Keratinocyte (primary cell): ENCODE measurements around the gene AGAP1. TPM values are rescaled to one million over a fixed set of nuclear protein-coding genes. Genes with fewer than 3 reads are reported as not detected.

Experiments
- DNase-seq: peaks from one replicate; pipeline ENCODE4 v3.0.0-alpha.2; 2011; ENCODE audit warnings: low read depth, missing footprints, low spot score
- FAIRE-seq: peaks from 2 replicates; lab custom pipeline; 2011; peaks lifted over from hg19 to GRCh38; lab: Jason Lieb, UNC
- H2AFZ ChIP-seq: 2 replicates; pipeline ENCODE4 v1.6.0; 2012; ENCODE audit warnings: low read length, control low read depth, inconsistent platforms; ENCODE audit not compliant: control insufficient read depth
- H3K27ac ChIP-seq: 2 replicates; pipeline ENCODE4 v1.5.1; 2011; ENCODE audit warnings: low read length; ENCODE audit not compliant: control insufficient read depth, insufficient read depth
- H3K27me3 ChIP-seq: 3 replicates; pipeline ENCODE4 v1.6.0; 2011; ENCODE audit warnings: low read length; ENCODE audit not compliant: control insufficient read depth, insufficient read depth; ENCODE audit errors: extremely low read depth
- H3K36me3 ChIP-seq, 2 experiments: 2 replicates in 1 of 2; 3 replicates in 1 of 2; pipeline ENCODE4 v1.5.1; 2011; ENCODE audit warnings: low read length in 2 of 2, mild to moderate bottlenecking in 1 of 2; ENCODE audit not compliant: control insufficient read depth in 2 of 2, insufficient read depth in 2 of 2; ENCODE audit errors: extremely low read depth in 1 of 2
- H3K4me1 ChIP-seq: 3 replicates; pipeline ENCODE4 v1.5.1; 2011; ENCODE audit warnings: low read length; ENCODE audit not compliant: control insufficient read depth, insufficient read depth; ENCODE audit errors: extremely low read depth
- H3K4me2 ChIP-seq: 3 replicates; pipeline ENCODE4 v1.6.0; 2011; ENCODE audit warnings: low read depth, low read length; ENCODE audit not compliant: control insufficient read depth, insufficient read depth; ENCODE audit errors: extremely low read depth
- H3K4me3 ChIP-seq, 3 experiments: fragments of 200-600 bp in 1 of 3; sonication (generic) in 1 of 3; 2 replicates in 2 of 3; 3 replicates in 1 of 3; pipeline ENCODE4 v1.5.1; 2011 to 2016; ENCODE audit warnings: low read length in 3 of 3, mild to moderate bottlenecking in 3 of 3, control low read depth in 2 of 3, inconsistent platforms in 1 of 3, low read depth in 1 of 3, mixed read lengths in 1 of 3, mixed run types in 1 of 3, moderate library complexity in 1 of 3; ENCODE audit not compliant: control insufficient read depth in 2 of 3, insufficient read depth in 2 of 3; ENCODE audit errors: extremely low read depth in 1 of 3
- H3K79me2 ChIP-seq: 2 replicates; pipeline ENCODE4 v1.6.0; 2012; ENCODE audit warnings: low read length; ENCODE audit not compliant: control insufficient read depth, insufficient read depth
- H3K9ac ChIP-seq: 3 replicates; pipeline ENCODE4 v1.6.0; 2011; ENCODE audit warnings: low read length; ENCODE audit not compliant: control insufficient read depth, insufficient read depth; ENCODE audit errors: extremely low read depth
- H3K9me1 ChIP-seq: 3 replicates; pipeline ENCODE4 v1.6.0; 2011; ENCODE audit warnings: low read length; ENCODE audit not compliant: control insufficient read depth, insufficient read depth; ENCODE audit errors: extremely low read depth
- H3K9me3 ChIP-seq: 2 replicates; pipeline ENCODE4 v1.5.1; 2012; ENCODE audit warnings: low read depth, low read length; ENCODE audit not compliant: control insufficient read depth
- H4K20me1 ChIP-seq: 3 replicates; pipeline ENCODE4 v1.6.0; 2011; ENCODE audit warnings: low read length; ENCODE audit not compliant: control insufficient read depth, insufficient read depth; ENCODE audit errors: extremely low read depth
- EZH2 ChIP-seq: IDR thresholded peaks from one replicate; pipeline ENCODE4 v1.6.1; 2012; ENCODE audit warnings: inconsistent platforms, mild to moderate bottlenecking, low read length, moderate library complexity
- dilution Hi-C: fragments of 300-500 bp; cut with MboI; formaldehyde crosslinking; loops from one replicate; pipeline ENCODE4 v1.7.0; 2020; ENCODE audit warnings: low sequenced_read_pairs; ENCODE audit not compliant: extremely low pct_ligation_motif_present
- polyA plus RNA-seq, 5 experiments: library from polyadenylated mRNA; depleted of rRNA in 3 of 5; stranded (reverse) in 3 of 5; stranded (forward) in 1 of 5; unstranded in 1 of 5; fragments of >200 nt; gene quantifications; 1 replicate in 1 of 5; 2 replicates in 3 of 5; 3 replicates in 1 of 5; pipeline versions ENCODE4 v1.2.1 to v1.2.3, GENCODE V29; 2011 to 2012; ENCODE audit warnings: missing spikeins in 2 of 5, low read depth in 1 of 5, low replicate concordance in 1 of 5
- TF ChIP-seq, protein P1 (sequence below), 3 experiments: IDR thresholded peaks in 1 of 3; conservative IDR thresholded peaks in 1 of 3; optimal IDR thresholded peaks in 1 of 3; 2 replicates in 2 of 3; 3 replicates in 1 of 3; pipeline versions ENCODE3 to v1.5.1; 2011; ENCODE audit warnings: low read length in 3 of 3, mild to moderate bottlenecking in 3 of 3, moderate library complexity in 2 of 3, control low read depth in 1 of 3, inconsistent platforms in 1 of 3; ENCODE audit not compliant: insufficient read depth in 2 of 3; ENCODE audit errors: extremely low read depth in 1 of 3

AGAP1 gene
- polyA plus RNA-seq, 1 donor (not counting 4 experiments of a cell fraction or from before 2014, with no cell fraction given): 12.6 TPM

DNA sequence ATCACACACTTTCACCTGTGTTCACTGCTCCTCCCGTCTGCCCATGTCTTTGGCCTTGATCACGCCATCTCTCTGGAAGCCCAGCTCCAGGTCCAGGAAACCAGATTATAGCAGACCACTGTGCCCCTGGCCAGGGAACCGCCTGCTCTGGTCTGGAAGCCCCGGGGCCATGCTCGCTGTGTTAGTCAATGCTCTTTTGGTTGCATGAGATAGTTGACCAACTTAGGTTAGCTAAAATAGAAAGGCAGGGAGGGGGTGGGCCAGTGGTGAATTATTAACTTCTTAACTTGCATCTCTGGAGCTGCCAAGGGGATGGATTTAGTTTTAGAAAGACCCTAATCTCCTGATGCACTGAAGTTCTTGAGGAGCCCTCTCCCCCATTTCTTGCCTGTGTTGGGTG is 232.7 kb downstream of the AGAP1 start:
- no peak overlapping the region for H3K4me2 ChIP-seq
- no peak for FAIRE-seq
- no peaks in the 10 kb centered on the region for H3K27me3 ChIP-seq
- H3K79me2 ChIP-seq: no peaks in the 10 kb centered on the region
- H2AFZ ChIP-seq: no peak overlapping the region
- dilution Hi-C loops: no loop called here
- no peak overlapping the region for H3K27ac ChIP-seq
- no peaks in the 10 kb centered on the region for H4K20me1 ChIP-seq
- H3K36me3 ChIP-seq: peaks cover 2 to 3% of the 10 kb centered on the region in 2 experiments
- DNase-seq: no peak
- H3K4me1 ChIP-seq: no peaks in the 10 kb centered on the region
- no peak overlapping the region for H3K9ac ChIP-seq
- H3K4me3 ChIP-seq: no peak overlapping the region
- H3K9me1 ChIP-seq: no peaks in the 10 kb centered on the region
- H3K9me3 ChIP-seq: no peaks in the 10 kb centered on the region
- TF ChIP-seq, protein P1, sequence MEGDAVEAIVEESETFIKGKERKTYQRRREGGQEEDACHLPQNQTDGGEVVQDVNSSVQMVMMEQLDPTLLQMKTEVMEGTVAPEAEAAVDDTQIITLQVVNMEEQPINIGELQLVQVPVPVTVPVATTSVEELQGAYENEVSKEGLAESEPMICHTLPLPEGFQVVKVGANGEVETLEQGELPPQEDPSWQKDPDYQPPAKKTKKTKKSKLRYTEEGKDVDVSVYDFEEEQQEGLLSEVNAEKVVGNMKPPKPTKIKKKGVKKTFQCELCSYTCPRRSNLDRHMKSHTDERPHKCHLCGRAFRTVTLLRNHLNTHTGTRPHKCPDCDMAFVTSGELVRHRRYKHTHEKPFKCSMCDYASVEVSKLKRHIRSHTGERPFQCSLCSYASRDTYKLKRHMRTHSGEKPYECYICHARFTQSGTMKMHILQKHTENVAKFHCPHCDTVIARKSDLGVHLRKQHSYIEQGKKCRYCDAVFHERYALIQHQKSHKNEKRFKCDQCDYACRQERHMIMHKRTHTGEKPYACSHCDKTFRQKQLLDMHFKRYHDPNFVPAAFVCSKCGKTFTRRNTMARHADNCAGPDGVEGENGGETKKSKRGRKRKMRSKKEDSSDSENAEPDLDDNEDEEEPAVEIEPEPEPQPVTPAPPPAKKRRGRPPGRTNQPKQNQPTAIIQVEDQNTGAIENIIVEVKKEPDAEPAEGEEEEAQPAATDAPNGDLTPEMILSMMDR (optimal IDR thresholded peaks at IDR 0.05 in 1 of 3, IDR thresholded peaks at IDR 0.05 in 1 of 3, conservative IDR thresholded peaks at IDR 0.05 in 1 of 3; ENCODE audit: extremely low read depth in 1 of 3, insufficient read depth in 2 of 3, low read length in 3 of 3): no peak
- no peak for TF ChIP-seq EZH2

DNA sequence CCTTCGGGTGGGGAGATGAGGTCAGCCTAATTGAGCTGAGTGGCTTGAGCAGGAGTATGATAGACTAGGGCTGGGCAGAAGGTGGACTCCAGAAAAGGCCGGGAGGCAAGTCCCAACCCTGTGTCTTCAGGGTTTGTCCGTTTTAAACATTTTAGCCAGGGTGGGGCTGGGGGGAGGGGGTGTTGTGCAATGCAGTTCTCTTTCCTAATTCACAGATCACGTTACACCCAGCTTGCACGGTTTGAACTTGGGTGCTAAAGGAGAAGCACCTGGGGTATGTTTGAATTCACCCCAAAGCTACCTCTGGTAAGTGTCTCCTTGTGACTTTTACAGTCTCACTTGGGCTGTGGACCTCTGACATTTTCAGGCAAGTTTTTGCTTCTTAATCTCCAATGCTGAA is 233.3 kb downstream of the AGAP1 start:
- Histone ChIP-seq H3K27ac (no peak overlapping the region), H3K4me3 (no peak overlapping the region), H4K20me1 (no peaks in the 10 kb centered on the region), H3K36me3 (peaks cover under 1 to 2% of the 10 kb centered on the region in 2 experiments), H3K9ac (no peak overlapping the region), H3K79me2 (no peaks in the 10 kb centered on the region), H3K9me1 (no peaks in the 10 kb centered on the region), H3K4me2 (no peak overlapping the region), H3K27me3 (no peaks in the 10 kb centered on the region), H2AFZ (no peak overlapping the region), H3K9me3 (no peaks in the 10 kb centered on the region), H3K4me1 (no peaks in the 10 kb centered on the region)
- DNase-seq: no peak
- no peak for FAIRE-seq
- TF ChIP-seq, protein P1 (optimal IDR thresholded peaks at IDR 0.05 in 1 of 3, IDR thresholded peaks at IDR 0.05 in 1 of 3, conservative IDR thresholded peaks at IDR 0.05 in 1 of 3; ENCODE audit: extremely low read depth in 1 of 3, insufficient read depth in 2 of 3, low read length in 3 of 3): no peak
- no peak for TF ChIP-seq EZH2
- dilution Hi-C loops: no loop called here
